HG02798 (cell line): ENCODE data around the gene DLGAP4.

Source experiments
- ATAC-seq: cut with Tn5 transposase; IDR thresholded peaks from one replicate; pipeline ENCODE4 v1.9.1; 2021; ENCODE audit warnings: mild to moderate bottlenecking; ENCODE audit not compliant: unreplicated experiment, poor library complexity

The DLGAP4 gene

GRCh38 chr20:36399147-36399968 is 93.2 kb downstream of the DLGAP4 start:
- no peak for ATAC-seq

- no peak for ATAC-seq
Observed at GRCh38 chr20:36399969-36400545, 93.9 kb downstream of the DLGAP4 start.

GRCh38 chr20:36400909-36401735 is 95.0 kb downstream of the DLGAP4 start:
- ATAC-seq = no peak

- ATAC-seq = no peak
Observed at GRCh38 chr20:36402708-36403107, 96.6 kb downstream of the DLGAP4 start.

- ATAC-seq = no peak
Observed at GRCh38 chr20:36404435-36404978, 98.4 kb downstream of the DLGAP4 start.

GRCh38 chr20:36405255-36405654 is 99.1 kb downstream of the DLGAP4 start:
- ATAC-seq = no peak

- no peak for ATAC-seq
Observed at GRCh38 chr20:36407199-36407733, 101.1 kb downstream of the DLGAP4 start.

- ATAC-seq = no peak
Observed at GRCh38 chr20:36408219-36408618, 102.1 kb downstream of the DLGAP4 start.

- no peak for ATAC-seq
Observed at GRCh38 chr20:36411861-36412454, 105.8 kb downstream of the DLGAP4 start.

- ATAC-seq = no peak
Observed at GRCh38 chr20:36415475-36416002, 109.4 kb downstream of the DLGAP4 start.

- no peak for ATAC-seq
Observed at GRCh38 chr20:36418711-36419110, 112.6 kb downstream of the DLGAP4 start.

- no peak for ATAC-seq
Observed at GRCh38 chr20:36421641-36422040, 115.5 kb downstream of the DLGAP4 start.

GRCh38 chr20:36424314-36424713 is 118.2 kb downstream of the DLGAP4 start:
- no peak for ATAC-seq

- ATAC-seq = no peak
Observed at GRCh38 chr20:36425166-36425565, 119.0 kb downstream of the DLGAP4 start.

- ATAC-seq = no peak
Observed at GRCh38 chr20:36431604-36432003, 125.5 kb downstream of the DLGAP4 start.

GRCh38 chr20:36432096-36432495 is 126.0 kb downstream of the DLGAP4 start:
- ATAC-seq = no peak

GRCh38 chr20:36434383-36434782 is 128.2 kb downstream of the DLGAP4 start:
- no peak for ATAC-seq

GRCh38 chr20:36435124-36435523 is 129.0 kb downstream of the DLGAP4 start:
- ATAC-seq = no peak

- peak; percentile 40 for ATAC-seq
Observed at GRCh38 chr20:36435592-36436541, 129.7 kb downstream of the DLGAP4 start.
